B cell (primary cell): ENCODE measurements around the gene PHAX. TPM values are rescaled to one million over a fixed set of nuclear protein-coding genes. Genes with fewer than 3 reads are reported as not detected.
"Not testable (repeated sequence)": the region's sequence is repeated elsewhere in the genome, so short reads cannot be mapped to it uniquely, and the experiment has no call there.

ENCODE experiments used
- ATAC-seq: fragments of 200-7000 bp; cut with Tn5 transposase; one replicate; pipeline ENCODE4 v1.10.0; 2021; ENCODE audit warnings: low read depth, mild to moderate bottlenecking, moderate number of reproducible peaks, moderate library complexity
- CTCF ChIA-PET: fragments of 350-600 bp; sonication (Branson Sonifier 250); formaldehyde crosslinking; loops from one replicate; lab custom pipeline; 2021; ENCODE audit warnings: antibody characterized with exemption, inconsistent platforms; lab: Charles Lee
- POLR2A ChIA-PET: fragments of 350-600 bp; sonication (Branson Sonifier 250); formaldehyde crosslinking; loops from one replicate; lab custom pipeline; 2021; ENCODE audit warnings: antibody characterized with exemption; lab: Charles Lee
- DNase-seq: peaks from one replicate; pipeline ENCODE4 v3.0.0; 2013
- H2AFZ ChIP-seq: 2 replicates; pipeline ENCODE4 v1.6.1; 2012; ENCODE audit warnings: mild to moderate bottlenecking, low read depth, low read length; ENCODE audit not compliant: insufficient read depth, poor library complexity, severe bottlenecking
- H3K27ac ChIP-seq, 2 donors: 1 replicate in 1 of 2; 2 replicates in 1 of 2; pipeline ENCODE4 v1.5.1; 2012 to 2013; ENCODE audit warnings: low read length in 2 of 2, mild to moderate bottlenecking in 2 of 2, moderate library complexity in 1 of 2
- H3K27me3 ChIP-seq, 4 experiments: fragments of 200-600 bp in 1 of 4; sonication (generic) in 1 of 4; replicated peaks in 1 of 4; 1 replicate in 2 of 4; 2 replicates in 2 of 4; pipeline versions ENCODE4 v1.6.1 to v1.7.0; 2013 to 2016; ENCODE audit warnings: low read length in 3 of 4, mild to moderate bottlenecking in 2 of 4, mixed read lengths in 1 of 4, moderate library complexity in 1 of 4; ENCODE audit not compliant: insufficient read depth in 4 of 4, control insufficient read depth in 3 of 4; ENCODE audit errors: control extremely low read depth in 1 of 4
- H3K36me3 ChIP-seq, 2 experiments: replicated peaks in 1 of 2; 1 replicate in 1 of 2; 2 replicates in 1 of 2; pipeline versions ENCODE4 v1.6.1 to v1.7.1; 2013; ENCODE audit warnings: low read length in 1 of 2; ENCODE audit not compliant: insufficient read depth in 2 of 2, control insufficient read depth in 1 of 2; ENCODE audit errors: control extremely low read depth in 1 of 2, extremely low read depth in 1 of 2
- H3K4me1 ChIP-seq, 2 donors: fragments of 200-600 bp in 1 of 2; sonication (generic) in 1 of 2; 1 replicate in 1 of 2; 2 replicates in 1 of 2; pipeline versions ENCODE4 v1.5.1 to v1.6.1; 2013 to 2017; ENCODE audit warnings: low read length in 2 of 2; ENCODE audit not compliant: control insufficient read depth in 2 of 2, insufficient read depth in 2 of 2
- H3K4me2 ChIP-seq: replicated peaks from 2 replicates; pipeline ENCODE3; 2012; ENCODE audit warnings: mild to moderate bottlenecking, low read depth, low read length; ENCODE audit not compliant: poor library complexity, severe bottlenecking
- H3K4me3 ChIP-seq, 5 experiments: fragments of 200-600 bp in 1 of 5; sonication (generic) in 1 of 5; 1 replicate in 3 of 5; 2 replicates in 2 of 5; pipeline versions ENCODE4 v1.5.1 to v1.7.0; 2011 to 2016; ENCODE audit warnings: low read length in 4 of 5, mild to moderate bottlenecking in 4 of 5, low read depth in 2 of 5, control low read depth in 1 of 5, moderate library complexity in 1 of 5; ENCODE audit not compliant: insufficient read depth in 1 of 5; ENCODE audit errors: control extremely low read depth in 1 of 5, extremely low read depth in 1 of 5
- H3K79me2 ChIP-seq: fragments of 200-600 bp; sonication (generic); one replicate; pipeline ENCODE4 v1.6.0; 2016; ENCODE audit warnings: low read length; ENCODE audit not compliant: control insufficient read depth, insufficient read depth
- H3K9ac ChIP-seq: fragments of 200-600 bp; sonication (generic); 2 replicates; pipeline ENCODE4 v1.6.1; 2017; ENCODE audit warnings: mild to moderate bottlenecking, low read length, moderate library complexity
- H3K9me3 ChIP-seq, 3 donors: one replicate each; pipeline versions ENCODE4 v1.6.1 to v1.7.1; 2013; ENCODE audit warnings: low read length in 2 of 3; ENCODE audit not compliant: control insufficient read depth in 2 of 3, insufficient read depth in 1 of 3; ENCODE audit errors: control extremely low read depth in 1 of 3
- H4K20me1 ChIP-seq: 2 replicates; pipeline ENCODE4 v1.6.0; 2012; ENCODE audit warnings: mild to moderate bottlenecking, low read length; ENCODE audit not compliant: insufficient read depth, control insufficient read depth, poor library complexity, severe bottlenecking
- H3K27ac Mint-ChIP-seq: one replicate; pipeline ENCODE4 v1.8.0; 2021; ENCODE audit warnings: mixed read lengths
- H3K27me3 Mint-ChIP-seq: one replicate; pipeline ENCODE4 v1.8.0; 2021; ENCODE audit warnings: mixed read lengths
- H3K4me1 Mint-ChIP-seq: one replicate; pipeline ENCODE4 v1.8.0; 2021; ENCODE audit warnings: mixed read lengths
- H3K4me3 Mint-ChIP-seq: one replicate; pipeline ENCODE4 v1.8.0; 2021; ENCODE audit warnings: mixed read lengths
- H3K9me3 Mint-ChIP-seq: one replicate; pipeline ENCODE4 v1.8.0; 2022; ENCODE audit warnings: mixed read lengths; ENCODE audit not compliant: insufficient read depth
- EZH2 ChIP-seq: IDR thresholded peaks from 2 replicates; pipeline ENCODE4 v1.6.1; 2012; ENCODE audit warnings: borderline replicate concordance, low read depth, mild to moderate bottlenecking, moderate library complexity, low read length; ENCODE audit not compliant: insufficient read depth, poor library complexity, severe bottlenecking
- WGBS: methylation state at CpG from one replicate; pipeline ENCODE4 v1.1.5; 2013; ENCODE audit warnings: missing lambda C conversion rate; ENCODE audit not compliant: insufficient coverage; 5-methylcytosine and 5-hydroxymethylcytosine counted together
- intact Hi-C: fragments of 100-400 bp; cut with micrococcal nuclease; formaldehyde crosslinking; loops from one replicate; pipeline ENCODE4 v1.10.0; 2022
- polyA plus RNA-seq: library from polyadenylated mRNA; depleted of rRNA; stranded (reverse); fragments of >200 nt; gene quantifications from 2 replicates; pipeline ENCODE4 v1.2.3, GENCODE V29; 2012
- total RNA-seq, 2 donors: library from RNA; stranded (reverse); fragments of 120-200 nt in 1 of 2; gene quantifications; 1 replicate in 1 of 2; 2 replicates in 1 of 2; pipeline versions ENCODE4 v1.2.3 to v1.2.4, GENCODE V29; 2013 to 2022
- TF ChIP-seq, protein P1 (sequence below): fragments of 200-600 bp; IDR thresholded peaks from one replicate; pipeline ENCODE4 v1.8.0; 2022; ENCODE audit warnings: antibody characterized with exemption, mild to moderate bottlenecking

The PHAX gene
- total and polyA plus RNA-seq, 2 donors (not counting 1 experiment from before 2014, with no cell fraction given), result 7.1 to 43.9 TPM

DNA sequence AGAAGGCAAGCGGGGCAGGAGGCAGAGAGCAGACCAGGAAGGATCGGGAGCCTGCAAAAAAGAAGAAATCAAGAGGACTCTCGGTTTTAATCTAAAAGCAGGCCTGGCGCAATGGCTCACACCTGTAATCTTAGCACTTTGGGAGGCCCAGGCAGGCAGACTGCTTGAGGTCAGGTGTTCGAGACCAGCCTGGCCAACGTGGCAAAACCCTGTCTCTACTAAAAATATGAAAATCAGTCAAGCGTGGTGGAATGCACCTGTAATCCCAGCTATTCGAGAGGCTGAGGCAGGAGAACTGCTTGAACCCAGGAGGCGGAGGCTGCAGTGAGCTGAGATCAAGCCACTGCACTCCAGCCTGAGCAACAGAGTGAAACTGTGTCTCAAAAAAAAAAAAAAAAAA, 45.6 kb upstream of the PHAX start:
- CTCF ChIA-PET, POLR2A ChIA-PET, H3K9me3 Mint-ChIP-seq, ATAC-seq, H3K27me3 ChIP-seq, H3K4me1 ChIP-seq, DNase-seq, H3K4me3 ChIP-seq, H3K27ac ChIP-seq, H3K4me1 Mint-ChIP-seq, H3K9me3 ChIP-seq, intact Hi-C loops, H3K9ac ChIP-seq, H3K27me3 Mint-ChIP-seq, H3K79me2 ChIP-seq, H3K4me3 Mint-ChIP-seq, H3K36me3 ChIP-seq, H4K20me1 ChIP-seq, H3K27ac Mint-ChIP-seq, H2AFZ ChIP-seq, H3K4me2 ChIP-seq: not testable (repeated sequence)
- 80% methylated on average over 9 of the region's 9 CpGs for WGBS

DNA sequence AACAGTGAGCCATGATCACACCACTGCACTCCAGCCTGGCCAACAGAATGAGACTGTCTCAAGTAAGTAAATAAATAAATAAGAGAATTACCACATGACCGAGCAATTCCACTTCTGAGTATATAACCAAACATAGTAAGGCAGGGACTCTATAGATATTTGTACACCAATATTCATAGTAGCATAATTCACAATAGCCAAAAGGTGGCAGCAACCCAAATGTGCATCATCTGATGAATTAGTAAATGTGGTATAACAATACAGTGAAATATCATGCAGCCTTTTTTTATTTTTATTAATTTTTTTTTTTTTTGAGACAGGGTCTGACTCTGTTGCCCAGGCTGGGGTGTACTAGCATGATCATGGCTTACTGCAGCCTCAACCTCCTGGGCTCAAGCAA, 38.8 kb upstream of the PHAX start:
- Histone ChIP-seq H3K9ac (no peak overlapping the region), H3K4me3 (no peak overlapping the region), H2AFZ (no peak overlapping the region), H3K4me1 (no peaks in the 10 kb centered on the region), H3K27ac (no peak overlapping the region), H4K20me1 (no peaks in the 10 kb centered on the region), H3K79me2 (no peaks in the 10 kb centered on the region), H3K9me3 (no peaks in the 10 kb centered on the region), H3K36me3 (no peaks in the 10 kb centered on the region), H3K27me3 (no peaks in the 10 kb centered on the region), H3K4me2 (no peak overlapping the region)
- POLR2A ChIA-PET, result no interaction called here
- no peak for TF ChIP-seq EZH2
- TF ChIP-seq, protein P1, sequence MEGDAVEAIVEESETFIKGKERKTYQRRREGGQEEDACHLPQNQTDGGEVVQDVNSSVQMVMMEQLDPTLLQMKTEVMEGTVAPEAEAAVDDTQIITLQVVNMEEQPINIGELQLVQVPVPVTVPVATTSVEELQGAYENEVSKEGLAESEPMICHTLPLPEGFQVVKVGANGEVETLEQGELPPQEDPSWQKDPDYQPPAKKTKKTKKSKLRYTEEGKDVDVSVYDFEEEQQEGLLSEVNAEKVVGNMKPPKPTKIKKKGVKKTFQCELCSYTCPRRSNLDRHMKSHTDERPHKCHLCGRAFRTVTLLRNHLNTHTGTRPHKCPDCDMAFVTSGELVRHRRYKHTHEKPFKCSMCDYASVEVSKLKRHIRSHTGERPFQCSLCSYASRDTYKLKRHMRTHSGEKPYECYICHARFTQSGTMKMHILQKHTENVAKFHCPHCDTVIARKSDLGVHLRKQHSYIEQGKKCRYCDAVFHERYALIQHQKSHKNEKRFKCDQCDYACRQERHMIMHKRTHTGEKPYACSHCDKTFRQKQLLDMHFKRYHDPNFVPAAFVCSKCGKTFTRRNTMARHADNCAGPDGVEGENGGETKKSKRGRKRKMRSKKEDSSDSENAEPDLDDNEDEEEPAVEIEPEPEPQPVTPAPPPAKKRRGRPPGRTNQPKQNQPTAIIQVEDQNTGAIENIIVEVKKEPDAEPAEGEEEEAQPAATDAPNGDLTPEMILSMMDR, result no peak
- WGBS, result no CpG with 5 or more reads among the region's 1 CpG
- CTCF ChIA-PET, result interaction anchor here (0.6 kb wide), 1 partner anchor 594 kb away, joined by 3 read pairs; no protein-coding TSS in a partner anchor
- Mint-ChIP-seq H3K9me3 (no peaks in the 10 kb centered on the region), H3K4me1 (no peaks in the 10 kb centered on the region), H3K4me3 (no peak overlapping the region), H3K27ac (no peak overlapping the region), H3K27me3 (no peaks in the 10 kb centered on the region)
- intact Hi-C loops, result no loop called here
- no peak for DNase-seq
- ATAC-seq, result no peak
